NCI-H1930 (cell line): ENCODE measurements around the gene ANKRD13A.
"Not testable (repeated sequence)": the region's sequence is repeated elsewhere in the genome, so short reads cannot be mapped to it uniquely, and the experiment has no call there.

ENCODE experiments used
- DNase-seq, 2 experiments: peaks; one replicate each; lab custom pipeline; 2025; lab: John Stamatoyannopoulos, UW

Gene ANKRD13A

GRCh38 chr12:110007881-110008280, 8.7 kb downstream of the ANKRD13A start:
- DNase-seq: no peak

GRCh38 chr12:110008681-110009398, 9.6 kb downstream of the ANKRD13A start:
- not testable (repeated sequence) for DNase-seq

- no peak for DNase-seq
Observed at GRCh38 chr12:110010853-110011723, 11.9 kb downstream of the ANKRD13A start.

- no peak for DNase-seq
Observed at GRCh38 chr12:110012137-110012536, 12.9 kb downstream of the ANKRD13A start.

GRCh38 chr12:110012659-110013058, 13.4 kb downstream of the ANKRD13A start:
- no peak for DNase-seq

- DNase-seq: no peak
Observed at GRCh38 chr12:110015132-110015531, 15.9 kb downstream of the ANKRD13A start.

- no peak for DNase-seq
Observed at GRCh38 chr12:110020956-110021355, 21.7 kb downstream of the ANKRD13A start.

GRCh38 chr12:110023059-110023980, 24.1 kb downstream of the ANKRD13A start:
- DNase-seq: no peak

GRCh38 chr12:110024051-110024450, 24.8 kb downstream of the ANKRD13A start:
- no peak for DNase-seq

- no peak for DNase-seq
Observed at GRCh38 chr12:110028323-110028722, 29.1 kb downstream of the ANKRD13A start.

GRCh38 chr12:110029290-110029815, 30.1 kb downstream of the ANKRD13A start:
- DNase-seq: no peak

GRCh38 chr12:110033888-110034287, 34.7 kb downstream of the ANKRD13A start:
- DNase-seq: no peak

- DNase-seq: no peak
Observed at GRCh38 chr12:110035534-110036104, 36.4 kb downstream of the ANKRD13A start.

GRCh38 chr12:110037315-110037714, 38.1 kb downstream of the ANKRD13A start:
- DNase-seq: no peak

- no peak for DNase-seq
Observed at GRCh38 chr12:110038741-110039084, 39.5 kb downstream of the ANKRD13A start.

GRCh38 chr12:110039085-110039807, 40.0 kb downstream of the ANKRD13A start:
- no peak for DNase-seq

GRCh38 chr12:110042264-110042663, 43.0 kb downstream of the ANKRD13A start:
- DNase-seq: no peak

- no peak for DNase-seq
Observed at GRCh38 chr12:110046451-110047187, 47.4 kb downstream of the ANKRD13A start.

GRCh38 chr12:110047297-110047940, 48.2 kb downstream of the ANKRD13A start:
- DNase-seq: no peak
